IMR-90 (cell line): Measurements from ENCODE around the gene NF1. TPM values are rescaled to one million over a fixed set of nuclear protein-coding genes. Genes with fewer than 3 reads are reported as not detected.

Experiments
- ATAC-seq: fragments of 200-7000 bp; cut with Tn5 transposase; 2 replicates; pipeline ENCODE4 v1.9.1; 2020; ENCODE audit warnings: low read depth, mild to moderate bottlenecking, moderate library complexity
- BruUV-seq: library from RNA; stranded (reverse); fragments of 400-500 nt; replicated peaks from 2 replicates; lab custom pipeline; 2021; lab: Mats Ljungman, UMichigan
- CTCF ChIA-PET: fragments of 300-600 bp; formaldehyde crosslinking; extraction: SDS; loops from one replicate; lab custom pipeline; 2021; ENCODE audit warnings: antibody characterized with exemption; lab: Yijun Ruan, JAX
- POLR2A ChIA-PET: fragments of 300-600 bp; sonication (Branson Sonifier 250); formaldehyde crosslinking; loops from one replicate; lab custom pipeline; 2022; ENCODE audit warnings: antibody characterized with exemption; ENCODE audit not compliant: unreplicated experiment; lab: Charles Lee
- DNase-seq: peaks from one replicate; pipeline ENCODE4 v3.0.0; 2013
- H2AFZ ChIP-seq: replicated peaks from 2 replicates; pipeline ENCODE3; 2013; ENCODE audit warnings: low read length, mild to moderate bottlenecking; ENCODE audit not compliant: poor library complexity
- H2AK5ac ChIP-seq: 2 replicates; pipeline ENCODE4 v1.6.1; 2013; ENCODE audit warnings: low read depth, low read length, inconsistent platforms
- H2AK9ac ChIP-seq: replicated peaks from 2 replicates; pipeline ENCODE3; 2013; ENCODE audit warnings: mild to moderate bottlenecking, low read depth, low read length, moderate library complexity; ENCODE audit not compliant: poor library complexity
- H2BK120ac ChIP-seq: 2 replicates; pipeline ENCODE4 v1.6.1; 2013; ENCODE audit warnings: low read depth, low read length, inconsistent platforms
- H2BK15ac ChIP-seq: 3 replicates; pipeline ENCODE4 v1.6.1; 2013; ENCODE audit warnings: low read depth, low read length, inconsistent platforms
- H2BK20ac ChIP-seq: 2 replicates; pipeline ENCODE4 v1.6.1; 2013; ENCODE audit warnings: low read depth, mild to moderate bottlenecking, inconsistent platforms, low read length, moderate library complexity
- H2BK5ac ChIP-seq: 2 replicates; pipeline ENCODE4 v1.6.1; 2013; ENCODE audit warnings: mild to moderate bottlenecking, low read depth, low read length, inconsistent platforms; ENCODE audit not compliant: poor library complexity, severe bottlenecking
- H3K14ac ChIP-seq: replicated peaks from 2 replicates; pipeline ENCODE4 v1.6.1; 2013; ENCODE audit warnings: low read depth, low read length, inconsistent platforms
- H3K18ac ChIP-seq: 2 replicates; pipeline ENCODE4 v1.6.1; 2013; ENCODE audit warnings: low read depth, low read length, control low read depth
- H3K23ac ChIP-seq: 2 replicates; pipeline ENCODE4 v1.6.1; 2013; ENCODE audit warnings: low read depth, low read length, inconsistent platforms
- H3K27ac ChIP-seq: 2 replicates; pipeline ENCODE4 v1.5.1; 2013; ENCODE audit warnings: mild to moderate bottlenecking, control low read depth, low read length; ENCODE audit not compliant: insufficient read depth
- H3K27me3 ChIP-seq: 2 replicates; pipeline ENCODE4 v1.6.1; 2013; ENCODE audit warnings: low read length; ENCODE audit not compliant: control insufficient read depth, insufficient read depth
- H3K36me3 ChIP-seq: 2 replicates; pipeline ENCODE4 v1.6.1; 2013; ENCODE audit warnings: low read length, mixed read lengths; ENCODE audit not compliant: control insufficient read depth, insufficient read depth
- H3K4ac ChIP-seq: 2 replicates; pipeline ENCODE4 v1.6.1; 2013; ENCODE audit warnings: low read depth, low read length, inconsistent platforms
- H3K4me1 ChIP-seq: 2 replicates; pipeline ENCODE4 v1.6.1; 2013; ENCODE audit warnings: low read length, mixed read lengths; ENCODE audit not compliant: control insufficient read depth, insufficient read depth
- H3K4me2 ChIP-seq: 2 replicates; pipeline ENCODE4 v1.6.1; 2013; ENCODE audit warnings: low read depth, mild to moderate bottlenecking, control low read depth, low read length, moderate library complexity
- H3K4me3 ChIP-seq: 2 replicates; pipeline ENCODE4 v1.5.1; 2013; ENCODE audit warnings: low read depth, mild to moderate bottlenecking, control low read depth, low read length, moderate library complexity; ENCODE audit not compliant: insufficient read depth
- H3K56ac ChIP-seq: 2 replicates; pipeline ENCODE4 v1.6.1; 2013; ENCODE audit warnings: low read length, inconsistent platforms; ENCODE audit not compliant: insufficient read depth; ENCODE audit errors: extremely low read depth
- H3K79me1 ChIP-seq, 2 experiments: 2 replicates each; pipeline ENCODE4 v1.6.1; 2013; ENCODE audit warnings: low read length in 2 of 2, inconsistent platforms in 1 of 2, low read depth in 1 of 2
- H3K9ac ChIP-seq: 2 replicates; pipeline ENCODE4 v1.6.1; 2013; ENCODE audit warnings: low read depth, low read length, control low read depth
- H3K9me1 ChIP-seq: 2 replicates; pipeline ENCODE4 v1.6.1; 2013; ENCODE audit warnings: low read length, inconsistent platforms; ENCODE audit not compliant: insufficient read depth
- H3K9me3 ChIP-seq: 2 replicates; pipeline ENCODE4 v1.6.1; 2013; ENCODE audit warnings: low read length; ENCODE audit not compliant: control insufficient read depth, insufficient read depth
- H4K20me1 ChIP-seq: 2 replicates; pipeline ENCODE4 v1.6.1; 2013; ENCODE audit warnings: low read length, inconsistent platforms; ENCODE audit not compliant: insufficient read depth
- H4K5ac ChIP-seq: 2 replicates; pipeline ENCODE4 v1.6.1; 2013; ENCODE audit warnings: mild to moderate bottlenecking, low read depth, low read length, control low read depth
- H4K8ac ChIP-seq, 2 experiments: 2 replicates each; pipeline ENCODE4 v1.6.1; 2013; ENCODE audit warnings: low read depth in 2 of 2, low read length in 2 of 2, control low read depth in 1 of 2, inconsistent platforms in 1 of 2
- H4K91ac ChIP-seq: 2 replicates; pipeline ENCODE4 v1.6.1; 2013; ENCODE audit warnings: low read depth, low read length, inconsistent platforms; ENCODE audit not compliant: insufficient read depth
- BHLHE40 ChIP-seq: fragments of 150-350 bp; IDR thresholded peaks from 2 replicates; pipeline ENCODE4 v1.6.1; 2016; ENCODE audit warnings: mild to moderate bottlenecking, low read depth, low read length
- CEBPB ChIP-seq: IDR thresholded peaks from 2 replicates; pipeline ENCODE4 v1.6.1; 2012; ENCODE audit warnings: low read depth, low read length, improper control_type of control experiment
- CHD1 ChIP-seq: IDR thresholded peaks from 2 replicates; pipeline ENCODE4 v1.6.1; 2012; ENCODE audit warnings: low read depth, low read length, improper control_type of control experiment
- CTCF ChIP-seq: conservative IDR thresholded peaks from 2 replicates; pipeline ENCODE4 v1.5.1; 2012; ENCODE audit warnings: mild to moderate bottlenecking, low read depth, low read length, improper control_type of control experiment
- ELK1 ChIP-seq: fragments of 150-350 bp; IDR thresholded peaks from 2 replicates; pipeline ENCODE4 v1.6.1; 2016; ENCODE audit warnings: low read depth, mild to moderate bottlenecking, low read length, moderate library complexity, borderline replicate concordance
- FOS ChIP-seq: fragments of 150-350 bp; IDR thresholded peaks from 2 replicates; pipeline ENCODE4 v1.6.1; 2016; ENCODE audit warnings: low read depth, low read length
- MAFK ChIP-seq: IDR thresholded peaks from 2 replicates; pipeline ENCODE4 v1.6.1; 2012; ENCODE audit warnings: low read depth, low read length, improper control_type of control experiment
- MAZ ChIP-seq: IDR thresholded peaks from 2 replicates; pipeline ENCODE4 v1.6.1; 2012; ENCODE audit warnings: low read depth, mild to moderate bottlenecking, low read length, improper control_type of control experiment, moderate library complexity, borderline replicate concordance
- MXI1 ChIP-seq: IDR thresholded peaks from 2 replicates; pipeline ENCODE4 v1.6.1; 2012; ENCODE audit warnings: low read depth, mild to moderate bottlenecking, low read length, moderate library complexity, borderline replicate concordance
- NFE2L2 ChIP-seq: fragments of 150-350 bp; IDR thresholded peaks from 2 replicates; pipeline ENCODE4 v1.6.1; 2016; ENCODE audit warnings: low read depth, mild to moderate bottlenecking, low read length
- POLR2A ChIP-seq: IDR thresholded peaks from 2 replicates; pipeline ENCODE4 v1.6.1; 2012; ENCODE audit warnings: mild to moderate bottlenecking, low read depth, low read length
- RAD21 ChIP-seq: IDR thresholded peaks from 2 replicates; pipeline ENCODE4 v1.6.1; 2012; ENCODE audit warnings: low read length, improper control_type of control experiment
- RCOR1 ChIP-seq: IDR thresholded peaks from 2 replicates; pipeline ENCODE4 v1.6.1; 2012; ENCODE audit warnings: mild to moderate bottlenecking, low read length, improper control_type of control experiment; ENCODE audit not compliant: insufficient replicate concordance
- RFX5 ChIP-seq: IDR thresholded peaks from 2 replicates; pipeline ENCODE4 v1.8.0; 2012; ENCODE audit warnings: low read depth, mild to moderate bottlenecking, low read length, moderate library complexity
- SMC3 ChIP-seq: fragments of 150-350 bp; IDR thresholded peaks from 2 replicates; pipeline ENCODE4 v1.6.1; 2016; ENCODE audit warnings: low read depth, mild to moderate bottlenecking, antibody characterized with exemption, low read length, moderate library complexity
- USF2 ChIP-seq: fragments of 150-350 bp; IDR thresholded peaks from 2 replicates; pipeline ENCODE4 v1.6.1; 2017; ENCODE audit warnings: mild to moderate bottlenecking, antibody characterized with exemption, low read length, low read depth
- WGBS, 2 experiments: methylation state at CpG; one replicate each; pipeline versions ENCODE4 v1.1.5 to v1.1.7; 2013; ENCODE audit warnings: missing lambda C conversion rate in 2 of 2; ENCODE audit not compliant: insufficient read length in 1 of 2; ENCODE audit errors: extremely low coverage in 2 of 2; 5-methylcytosine and 5-hydroxymethylcytosine counted together
- dilution Hi-C: fragments of 300-500 bp; cut with HindIII; formaldehyde crosslinking; loops from one replicate; pipeline ENCODE4 v1.14.3; 2018; ENCODE audit warnings: low sequenced_read_pairs; ENCODE audit not compliant: unreplicated experiment
- in situ Hi-C: fragments of 300-500 bp; cut with MboI; formaldehyde crosslinking; loops from 3 replicates; pipeline ENCODE4 v1.14.3; 2019; ENCODE audit warnings: low sequenced_read_pairs, inconsistent platforms, mixed read lengths
- intact Hi-C: fragments of 100-400 bp; cut with micrococcal nuclease; formaldehyde crosslinking; loops from 2 replicates; pipeline ENCODE4 v1.10.0; 2022
- polyA plus RNA-seq, 3 experiments: library from polyadenylated mRNA; depleted of rRNA; stranded (reverse); fragments of >200 nt; gene quantifications; 2 replicates each; pipeline ENCODE4 v1.2.3, GENCODE V29; 2012; ENCODE audit warnings: low replicate concordance in 1 of 3
- total RNA-seq: library from RNA; depleted of rRNA; stranded (reverse); fragments of >200 nt; gene quantifications from 2 replicates; pipeline ENCODE4 v1.2.3, GENCODE V29; 2012

NF1 gene
- total and polyA plus RNA-seq, 2 of the 4 experiments (the other 2 are of a cell fraction): 17.9 to 48.6 TPM

GRCh38 chr17:31144428-31144827, 49.7 kb downstream of the NF1 start:
- Histone ChIP-seq H4K20me1 (peaks cover 33% of the 10 kb centered on the region; the same call in 1 of the 2 replicates), H3K4ac (no peak overlapping the region), H3K14ac (no peak overlapping the region), H3K23ac (no peak overlapping the region), H3K36me3 (0 out of 2 replicates have a peak, but pooled peaks cover 2% of the 10 kb centered on the region), H3K56ac (no peak overlapping the region), H2AK9ac (no peak overlapping the region), H4K8ac (no peak overlapping the region), H2AFZ (no peak overlapping the region), H2BK15ac (no peak overlapping the region), H3K27ac (no peak overlapping the region), H3K4me2 (no peak overlapping the region), H2BK5ac (no peak overlapping the region), H4K91ac (no peak overlapping the region), H4K5ac (no peak overlapping the region), H3K9me1 (no peaks in the 10 kb centered on the region), H3K9me3 (no peaks in the 10 kb centered on the region), H3K4me1 (peaks cover 6% of the 10 kb centered on the region), H2BK20ac (no peak overlapping the region), H3K18ac (no peak overlapping the region), H3K27me3 (no peaks in the 10 kb centered on the region), H3K9ac (no peak overlapping the region), H3K4me3 (no peak overlapping the region), H3K79me1 (peaks cover 34 to 59% of the 10 kb centered on the region in 2 experiments), H2BK120ac (no peak overlapping the region), H2AK5ac (no peak overlapping the region)
- no TSS peak for BruUV-seq
- intact Hi-C loops: no loop called here
- CTCF ChIA-PET: no interaction called here
- no peak for ATAC-seq
- WGBS, 2 experiments: no CpG with 5 or more reads among the region's 3 CpGs
- POLR2A ChIA-PET: no interaction called here
- no peak for DNase-seq
- in situ Hi-C loops: no loop called here
- dilution Hi-C loops: no loop called here
- TF ChIP-seq CEBPB (no peak), NFE2L2 (no peak), RCOR1 (no peak), USF2 (no peak), RAD21 (no peak), MXI1 (no peak), POLR2A (no peak), FOS (no peak), SMC3 (no peak), BHLHE40 (no peak), CHD1 (no peak), CTCF (no peak), ELK1 (no peak), RFX5 (no peak), MAFK (no peak), MAZ (no peak)
